Measurements from ENCODE around the gene LHPP. TPM values are rescaled to one million over a fixed set of nuclear protein-coding genes. Genes with fewer than 3 reads are reported as not detected.

The LHPP gene
- total and polyA plus RNA-seq, 9 donors, result 4.3 to 19.9 (median 12.6) TPM

- intact Hi-C loops (cut with DNase I), result no loop called here
- Histone ChIP-seq H3K27me3 (no peaks in the 10 kb centered on the region), H3K4me1 (ENCODE audit: insufficient read depth) (peaks cover 19% of the 10 kb centered on the region), H3K9me3 (no peaks in the 10 kb centered on the region), H3K4me3 (no peak overlapping the region), H3K27ac (no peak overlapping the region), H3K36me3 (no peaks in the 10 kb centered on the region)
- TF ChIP-seq EP300 (IDR thresholded peaks at IDR 0.05), result no peak
- TF ChIP-seq POLR2A (IDR thresholded peaks at IDR 0.05), result no peak
- no peak for TF ChIP-seq CTCF (IDR thresholded peaks at IDR 0.05)
- WGBS, 3 donors, result 59 to 80% (median 63%) methylated on average over 4 of the region's 4 CpGs
- no peak for DNase-seq
These were observed 155.2 kb downstream of the LHPP start for GRCh38 chr10:124616836-124617130.

GRCh38 chr10:124618470-124619073 is 156.9 kb downstream of the LHPP start:
- H3K27ac ChIP-seq, result peak overlapping the region; percentile 44 to 51
- no peak overlapping the region for H3K4me3 ChIP-seq
- peaks cover 15% of the 10 kb centered on the region for H3K4me1 ChIP-seq (ENCODE audit: insufficient read depth)
- no peak for TF ChIP-seq EP300 (IDR thresholded peaks at IDR 0.05)
- TF ChIP-seq CTCF (IDR thresholded peaks at IDR 0.05), result no peak
- TF ChIP-seq POLR2A (IDR thresholded peaks at IDR 0.05), result no peak
- H3K9me3 ChIP-seq, result no peaks in the 10 kb centered on the region
- no peaks in the 10 kb centered on the region for H3K27me3 ChIP-seq
- no peaks in the 10 kb centered on the region for H3K36me3 ChIP-seq
- 91 to 96% (median 96%) methylated on average over 15 to 18 of the region's 18 CpGs for whole genome bisulfite sequencing, 3 donors
- DNase-seq, result no peak
- intact Hi-C loops (cut with DNase I), result no loop called here

GRCh38 chr10:124619195-124619594 is 157.6 kb downstream of the LHPP start:
- intact Hi-C loops (cut with DNase I), result no loop called here
- Histone ChIP-seq H3K4me3 (no peak overlapping the region), H3K4me1 (ENCODE audit: insufficient read depth) (peaks cover 15% of the 10 kb centered on the region), H3K9me3 (no peaks in the 10 kb centered on the region), H3K27me3 (no peaks in the 10 kb centered on the region), H3K36me3 (no peaks in the 10 kb centered on the region), H3K27ac (peak overlapping the region in 1 of 2 donors; percentile 44)
- TF ChIP-seq POLR2A (IDR thresholded peaks at IDR 0.05), result no peak
- no peak for TF ChIP-seq EP300 (IDR thresholded peaks at IDR 0.05)
- TF ChIP-seq CTCF (IDR thresholded peaks at IDR 0.05), result no peak
- DNase-seq, result no peak
- WGBS, 3 donors, result 28 to 41% (median 38%) methylated on average over 9 of the region's 9 CpGs

GRCh38 chr10:124619802-124620490 is 158.3 kb downstream of the LHPP start:
- Histone ChIP-seq H3K27ac (peak overlapping the region; percentile 44), H3K4me1 (ENCODE audit: insufficient read depth) (peaks cover 15% of the 10 kb centered on the region), H3K4me3 (no peak overlapping the region), H3K9me3 (no peaks in the 10 kb centered on the region), H3K27me3 (no peaks in the 10 kb centered on the region), H3K36me3 (no peaks in the 10 kb centered on the region)
- DNase-seq, result peak in 2 of 5 donors; percentile 64 to 69
- intact Hi-C loops (cut with DNase I), result loop anchor here in 2 of 4 donors (10.0 kb wide), 3 partner anchors 75 to 745 kb away; no protein-coding TSS in a partner anchor
- WGBS, 3 donors, result 30 to 53% (median 34%) methylated on average over 26 of the region's 26 CpGs
- no peak for TF ChIP-seq POLR2A (IDR thresholded peaks at IDR 0.05)

GRCh38 chr10:124621637-124622036 is 160.0 kb downstream of the LHPP start:
- Histone ChIP-seq H3K27me3 (no peaks in the 10 kb centered on the region), H3K4me3 (no peak overlapping the region), H3K9me3 (no peaks in the 10 kb centered on the region), H3K4me1 (ENCODE audit: insufficient read depth) (peaks cover 15% of the 10 kb centered on the region), H3K27ac (peak overlapping the region in 1 of 2 donors; percentile 44), H3K36me3 (no peaks in the 10 kb centered on the region)
- no peak for TF ChIP-seq EP300 (IDR thresholded peaks at IDR 0.05)
- TF ChIP-seq CTCF (IDR thresholded peaks at IDR 0.05), result no peak
- TF ChIP-seq POLR2A (IDR thresholded peaks at IDR 0.05), result no peak
- intact Hi-C loops (cut with DNase I), result loop anchor here in 2 of 4 donors (10.0 kb wide), 3 partner anchors 77 to 743 kb away; no protein-coding TSS in a partner anchor
- no peak for DNase-seq
- WGBS, 3 donors, result 56 to 61% (median 56%) methylated on average over 13 of the region's 13 CpGs
